Epithelial cell of proximal tubule (primary cell): ENCODE data around the gene FAM118B. TPM values are rescaled to one million over a fixed set of nuclear protein-coding genes. Genes with fewer than 3 reads are reported as not detected.

ENCODE experiments used
- DNase-seq: peaks from one replicate; pipeline ENCODE4 v3.0.0-alpha.2; 2011; ENCODE audit warnings: low read depth
- H3K4me3 ChIP-seq: 2 replicates; pipeline ENCODE4 v1.5.1; 2011; ENCODE audit warnings: low read depth, mild to moderate bottlenecking, low read length
- total RNA-seq: library from RNA; depleted of rRNA; stranded (reverse); fragments of >200 nt; gene quantifications from 2 replicates; pipeline ENCODE4 v1.2.3, GENCODE V29; 2015
- TF ChIP-seq, protein P1 (sequence below): conservative IDR thresholded peaks from 2 replicates; pipeline ENCODE4 v1.5.1; 2012; ENCODE audit warnings: low read depth, mild to moderate bottlenecking, low read length

FAM118B gene
- total RNA-seq, 1 donor from 2014 or later: 26.0 TPM

- TF ChIP-seq, protein P1, sequence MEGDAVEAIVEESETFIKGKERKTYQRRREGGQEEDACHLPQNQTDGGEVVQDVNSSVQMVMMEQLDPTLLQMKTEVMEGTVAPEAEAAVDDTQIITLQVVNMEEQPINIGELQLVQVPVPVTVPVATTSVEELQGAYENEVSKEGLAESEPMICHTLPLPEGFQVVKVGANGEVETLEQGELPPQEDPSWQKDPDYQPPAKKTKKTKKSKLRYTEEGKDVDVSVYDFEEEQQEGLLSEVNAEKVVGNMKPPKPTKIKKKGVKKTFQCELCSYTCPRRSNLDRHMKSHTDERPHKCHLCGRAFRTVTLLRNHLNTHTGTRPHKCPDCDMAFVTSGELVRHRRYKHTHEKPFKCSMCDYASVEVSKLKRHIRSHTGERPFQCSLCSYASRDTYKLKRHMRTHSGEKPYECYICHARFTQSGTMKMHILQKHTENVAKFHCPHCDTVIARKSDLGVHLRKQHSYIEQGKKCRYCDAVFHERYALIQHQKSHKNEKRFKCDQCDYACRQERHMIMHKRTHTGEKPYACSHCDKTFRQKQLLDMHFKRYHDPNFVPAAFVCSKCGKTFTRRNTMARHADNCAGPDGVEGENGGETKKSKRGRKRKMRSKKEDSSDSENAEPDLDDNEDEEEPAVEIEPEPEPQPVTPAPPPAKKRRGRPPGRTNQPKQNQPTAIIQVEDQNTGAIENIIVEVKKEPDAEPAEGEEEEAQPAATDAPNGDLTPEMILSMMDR: no peak
- no peak overlapping the region for H3K4me3 ChIP-seq
- DNase-seq: no peak
Observed at GRCh38 chr11:126165757-126166156, 45.8 kb upstream of the FAM118B start.

GRCh38 chr11:126166413-126166812, 45.2 kb upstream of the FAM118B start:
- no peak for DNase-seq
- TF ChIP-seq, protein P1: no peak
- no peak overlapping the region for H3K4me3 ChIP-seq

DNA sequence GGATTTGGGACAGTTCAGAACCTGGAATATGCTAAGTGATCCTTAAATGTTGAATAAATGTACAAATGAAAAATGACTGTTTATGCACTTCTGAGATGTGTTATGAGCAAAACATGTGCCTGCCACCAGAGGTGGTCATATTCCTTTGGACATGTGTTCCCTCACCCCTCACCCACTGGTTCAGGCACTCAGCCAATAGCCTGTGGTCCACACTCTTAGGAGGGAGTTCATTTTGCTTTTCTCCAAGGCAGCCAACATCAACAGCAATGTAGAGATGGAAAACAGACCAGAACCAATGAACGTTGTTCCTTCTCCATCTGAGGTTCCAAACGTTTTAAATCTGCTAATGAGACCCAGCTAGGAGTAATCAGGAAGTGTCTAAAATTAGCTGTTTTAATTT, 44.1 kb upstream of the FAM118B start:
- no peak for DNase-seq
- TF ChIP-seq, protein P1: no peak
- no peak overlapping the region for H3K4me3 ChIP-seq

DNA sequence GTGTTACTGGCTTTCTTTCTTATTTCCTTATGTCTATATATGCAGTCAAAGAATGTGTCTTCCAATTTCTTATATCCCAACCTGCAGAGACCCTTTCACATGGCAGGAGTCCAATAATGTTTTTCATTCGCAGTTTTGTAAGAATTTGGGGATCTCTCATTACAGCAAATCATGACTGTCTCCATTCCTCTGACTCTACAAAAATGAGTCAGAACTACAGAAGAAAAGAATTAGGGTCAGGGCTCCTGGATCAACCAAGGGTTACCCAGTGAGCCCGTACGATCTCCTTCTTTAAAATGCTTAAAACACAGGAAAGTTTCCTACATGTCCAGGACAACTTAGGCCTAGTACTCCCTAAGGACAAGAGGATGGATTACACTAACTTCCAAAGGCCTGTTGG, 42.3 kb upstream of the FAM118B start:
- DNase-seq: no peak
- no peak overlapping the region for H3K4me3 ChIP-seq
- TF ChIP-seq, protein P1: no peak

- TF ChIP-seq, protein P1: no peak
- no peak for DNase-seq
- no peak overlapping the region for H3K4me3 ChIP-seq
Observed at GRCh38 chr11:126172596-126173038, 39.0 kb upstream of the FAM118B start.

- H3K4me3 ChIP-seq: no peak overlapping the region
- DNase-seq: no peak
- TF ChIP-seq, protein P1: no peak
Observed at GRCh38 chr11:126173257-126173656, 38.3 kb upstream of the FAM118B start.

DNA sequence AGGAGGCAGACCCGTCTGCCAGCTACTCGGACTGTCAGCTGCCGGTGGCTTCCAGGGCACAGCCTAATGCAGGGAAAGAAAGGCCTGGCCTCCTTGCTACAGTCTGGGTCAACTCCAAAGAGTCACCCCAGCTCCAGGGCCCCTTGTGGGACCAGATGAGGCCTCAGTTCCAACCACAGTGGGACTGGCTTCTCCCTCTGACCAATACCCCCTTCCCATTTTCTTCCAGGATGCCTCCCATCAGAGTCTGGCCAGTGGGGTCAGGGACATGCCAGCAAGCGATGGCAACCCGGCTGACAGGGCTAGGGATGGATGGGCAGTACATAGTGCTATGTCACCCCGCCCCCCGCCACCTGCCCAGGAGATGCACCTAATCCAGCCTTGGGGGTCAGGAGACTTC, 36.8 kb upstream of the FAM118B start:
- no peak for DNase-seq
- TF ChIP-seq, protein P1: no peak

More for the DNA sequence above, 36.8 kb upstream of the FAM118B start:
- no peak overlapping the region for H3K4me3 ChIP-seq
